Suprapubic skin (tissue), 4 donors: ENCODE data around the gene NR3C1.

Experiments used
- POLR2A ChIP-seq, 2 donors: fragments of 450-650 bp; IDR thresholded peaks; one replicate each; pipeline ENCODE4 v1.6.1; 2017; ENCODE audit warnings: antibody characterized with exemption in 2 of 2, mild to moderate bottlenecking in 2 of 2, moderate library complexity in 2 of 2
- POLR2AphosphoS5 ChIP-seq, 3 donors: sonication (generic); formaldehyde crosslinking; IDR thresholded peaks; one replicate each; pipeline ENCODE4 v1.6.1; 2017; ENCODE audit warnings: antibody characterized with exemption in 3 of 3
- TF ChIP-seq, protein P1 (sequence below), 2 donors: fragments of 200-600 bp in 1 of 2; fragments of 450-650 bp in 1 of 2; sonication (generic) in 1 of 2; IDR thresholded peaks; one replicate each; pipeline ENCODE4 v1.5.1; 2016 to 2019; ENCODE audit warnings: antibody characterized with exemption in 2 of 2, mild to moderate bottlenecking in 1 of 2, moderate library complexity in 1 of 2

GRCh38 chr5:143309661-143310431 is 93.6 kb downstream of the NR3C1 start:
- no peak for TF ChIP-seq POLR2AphosphoS5 (IDR thresholded peaks at IDR 0.05)
- TF ChIP-seq POLR2A (IDR thresholded peaks at IDR 0.05), result no peak
- TF ChIP-seq, protein P1, sequence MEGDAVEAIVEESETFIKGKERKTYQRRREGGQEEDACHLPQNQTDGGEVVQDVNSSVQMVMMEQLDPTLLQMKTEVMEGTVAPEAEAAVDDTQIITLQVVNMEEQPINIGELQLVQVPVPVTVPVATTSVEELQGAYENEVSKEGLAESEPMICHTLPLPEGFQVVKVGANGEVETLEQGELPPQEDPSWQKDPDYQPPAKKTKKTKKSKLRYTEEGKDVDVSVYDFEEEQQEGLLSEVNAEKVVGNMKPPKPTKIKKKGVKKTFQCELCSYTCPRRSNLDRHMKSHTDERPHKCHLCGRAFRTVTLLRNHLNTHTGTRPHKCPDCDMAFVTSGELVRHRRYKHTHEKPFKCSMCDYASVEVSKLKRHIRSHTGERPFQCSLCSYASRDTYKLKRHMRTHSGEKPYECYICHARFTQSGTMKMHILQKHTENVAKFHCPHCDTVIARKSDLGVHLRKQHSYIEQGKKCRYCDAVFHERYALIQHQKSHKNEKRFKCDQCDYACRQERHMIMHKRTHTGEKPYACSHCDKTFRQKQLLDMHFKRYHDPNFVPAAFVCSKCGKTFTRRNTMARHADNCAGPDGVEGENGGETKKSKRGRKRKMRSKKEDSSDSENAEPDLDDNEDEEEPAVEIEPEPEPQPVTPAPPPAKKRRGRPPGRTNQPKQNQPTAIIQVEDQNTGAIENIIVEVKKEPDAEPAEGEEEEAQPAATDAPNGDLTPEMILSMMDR (IDR thresholded peaks at IDR 0.05), result no peak
